ENCODE measurements around the gene ACSM2A. TPM values are rescaled to one million over a fixed set of nuclear protein-coding genes. Genes with fewer than 3 reads are reported as not detected.

Gene ACSM2A
- total RNA-seq, 1 experiment from 2014 or later = not detected

Other genes with a start within 250 kb of the ACSM2A start
- gene GP2, start 124.0 kb upstream of the ACSM2A start, total RNA-seq (2014; rRNA removed; shearing (Covaris generic)) = not detected in 2 replicates
- gene UMOD, start 98.8 kb upstream of the ACSM2A start, total RNA-seq (2014; rRNA removed; shearing (Covaris generic)) = not detected in 2 replicates
- gene PDILT, start 46.8 kb upstream of the ACSM2A start, total RNA-seq (2014; rRNA removed; shearing (Covaris generic)) = not detected in 2 replicates
- 1.1 TPM in 1 of 2 replicates, not detected in the other for gene ACSM5, start 42.0 kb upstream of the ACSM2A start, total RNA-seq (2014; rRNA removed; shearing (Covaris generic))
- gene ACSM2B, start 124.8 kb downstream of the ACSM2A start, total RNA-seq (2014; rRNA removed; shearing (Covaris generic)) = not detected in 2 replicates
- gene ACSM1, start 246.2 kb downstream of the ACSM2A start, total RNA-seq (2014; rRNA removed; shearing (Covaris generic)) = 0.56 TPM in 1 of 2 replicates, not detected in the other